Renal cortex interstitium (tissue), 11 donors: ENCODE measurements around the gene CLK1. TPM values are rescaled to one million over a fixed set of nuclear protein-coding genes. Genes with fewer than 3 reads are reported as not detected.
A peak's percentile ranks its signal among the peaks of the same experiment; 100 is the strongest.

Experiments
- DNase-seq, 11 donors: peaks; one replicate each; pipeline ENCODE4 v3.0.0-alpha.2; 2013; ENCODE audit warnings: low read depth in 9 of 11, low spot score in 4 of 11; ENCODE audit errors: extremely low read depth in 1 of 11
- polyA plus RNA-seq, 3 donors: library from polyadenylated mRNA; unstranded; fragments of 120-200 nt; gene quantifications; one replicate each; pipeline ENCODE4 v1.2.1, GENCODE V29; 2013; ENCODE audit not compliant: insufficient read length in 3 of 3

Gene CLK1
- polyA plus RNA-seq, 3 donors = 216 to 303 (median 294) TPM

DNA sequence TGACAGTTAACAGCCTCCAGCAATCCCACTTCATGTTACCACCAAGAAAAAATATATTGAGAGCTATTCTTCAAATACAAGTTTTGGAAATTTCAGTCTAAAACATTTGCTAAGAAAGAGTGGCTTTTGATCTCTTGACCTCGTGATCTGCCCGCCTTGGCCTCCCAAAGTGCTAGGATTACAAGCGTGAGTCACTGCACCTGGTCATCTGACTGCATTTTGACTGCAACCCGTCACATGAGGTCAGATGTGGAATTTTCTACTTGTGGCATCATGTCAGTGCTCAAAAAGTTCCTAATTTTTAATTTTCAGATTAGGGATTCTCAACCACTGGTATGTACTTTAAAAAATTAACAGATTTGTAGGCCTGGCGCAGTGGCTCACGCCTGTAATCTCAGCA, 9.1 kb upstream of the CLK1 start:
- DNase-seq = no peak

DNA sequence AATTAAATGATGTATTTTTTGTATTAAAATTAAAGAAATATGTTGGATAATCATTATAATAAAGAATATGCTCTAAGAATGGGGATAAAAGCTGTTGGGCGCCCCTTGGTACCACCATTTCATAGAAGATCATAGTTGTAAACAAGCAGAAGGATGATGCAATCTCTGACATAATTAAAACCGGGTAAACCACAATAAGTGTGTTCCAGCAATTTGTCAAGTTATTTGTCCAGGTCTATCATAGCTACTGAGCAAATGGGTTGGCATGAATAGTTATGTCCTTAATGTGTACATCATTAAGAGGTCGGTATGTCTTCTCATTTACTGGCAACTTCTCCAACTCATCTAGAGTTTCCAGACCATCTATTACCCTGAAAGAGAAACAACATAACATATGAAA, 6.7 kb upstream of the CLK1 start:
- DNase-seq = no peak

DNA sequence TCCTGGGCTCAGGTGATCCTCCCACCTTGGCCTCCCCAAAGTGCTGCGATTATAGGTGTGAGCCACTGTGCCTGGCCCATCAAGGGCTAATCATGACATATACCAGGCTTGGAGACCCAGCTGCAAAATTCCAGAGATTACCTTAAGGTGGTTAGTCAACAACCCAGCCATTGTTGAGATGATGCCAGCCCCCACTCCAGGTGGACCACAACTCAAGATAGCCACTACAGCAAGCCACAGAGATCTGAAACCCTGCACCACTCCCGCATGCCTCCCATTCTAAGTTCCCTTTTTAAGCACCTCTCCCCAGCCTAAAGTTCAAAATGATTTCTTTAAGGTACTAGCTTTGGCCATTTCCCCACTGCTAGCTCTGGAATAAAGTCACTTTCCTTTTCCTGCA, 4.6 kb upstream of the CLK1 start:
- no peak for DNase-seq

DNA sequence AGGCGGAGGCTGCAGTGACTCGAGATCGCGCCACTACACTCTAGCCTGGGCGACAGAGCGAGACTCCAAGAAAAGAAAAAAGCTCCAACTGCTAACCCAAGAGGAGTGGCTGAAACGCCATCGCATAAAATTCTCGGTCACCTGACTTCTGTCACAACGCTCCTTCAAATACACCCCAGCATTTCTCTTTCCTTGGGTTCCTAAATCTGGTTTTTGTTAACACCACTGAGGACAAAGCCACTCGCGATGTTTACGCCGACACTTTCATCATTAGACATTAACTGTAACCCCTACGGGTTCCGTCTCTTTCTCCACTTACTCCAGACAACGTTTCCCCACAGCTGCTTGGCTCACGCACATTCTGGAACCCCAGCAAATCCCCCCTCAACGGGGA, 679 bp downstream of the CLK1 start:
- peak in 4 of 11 donors; percentile 36 to 79 (median 52) for DNase-seq

DNA sequence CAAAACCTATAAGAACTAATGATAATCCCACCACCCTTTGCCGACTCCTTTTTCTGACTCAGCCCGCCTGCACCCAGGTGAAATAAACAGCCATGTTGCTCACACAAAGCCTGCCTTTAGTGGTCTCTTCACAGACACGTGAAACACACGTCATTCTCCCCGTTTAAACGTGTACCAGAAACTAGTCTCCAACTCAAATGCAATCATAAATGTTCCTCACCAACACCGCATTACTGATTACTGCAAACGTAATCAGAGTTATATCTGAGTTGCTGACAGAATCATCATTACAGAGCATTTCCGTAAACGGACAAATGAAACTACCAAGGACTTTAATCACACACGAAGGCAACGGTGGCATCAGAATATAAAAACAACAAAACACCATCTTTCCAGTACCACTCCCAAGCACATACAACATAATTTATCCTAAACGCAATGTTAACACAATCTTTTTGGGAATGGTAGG, 1.9 kb downstream of the CLK1 start:
- peak in 7 of 11 donors; percentile 40 to 75 (median 47) for DNase-seq

DNA sequence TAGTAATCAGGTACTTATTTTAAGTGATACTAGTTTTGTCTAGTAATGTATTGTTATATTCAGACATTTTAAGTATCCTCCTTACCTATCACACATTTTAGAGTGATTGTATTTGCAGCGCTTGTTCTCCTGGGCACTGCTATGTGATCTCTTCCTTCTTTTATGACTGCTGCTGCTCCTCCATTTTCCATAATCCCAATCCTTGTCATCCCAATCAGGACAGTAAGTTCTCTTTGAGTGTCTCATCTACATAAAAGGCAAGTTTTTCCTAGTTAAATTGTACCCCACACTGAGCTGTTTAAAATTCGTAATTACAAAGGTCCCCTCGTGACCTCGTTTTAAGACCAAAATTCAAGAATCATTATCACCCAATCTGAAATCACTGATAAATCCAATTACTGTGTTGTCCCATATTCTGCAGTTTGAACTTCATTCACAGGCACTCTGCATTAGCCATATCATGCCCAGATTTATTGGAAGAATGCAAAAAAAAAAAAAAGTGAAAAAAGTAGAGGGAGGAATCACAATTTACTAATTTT, 2.8 kb downstream of the CLK1 start:
- DNase-seq = peak in 1 of 11 donors; percentile 9

DNA sequence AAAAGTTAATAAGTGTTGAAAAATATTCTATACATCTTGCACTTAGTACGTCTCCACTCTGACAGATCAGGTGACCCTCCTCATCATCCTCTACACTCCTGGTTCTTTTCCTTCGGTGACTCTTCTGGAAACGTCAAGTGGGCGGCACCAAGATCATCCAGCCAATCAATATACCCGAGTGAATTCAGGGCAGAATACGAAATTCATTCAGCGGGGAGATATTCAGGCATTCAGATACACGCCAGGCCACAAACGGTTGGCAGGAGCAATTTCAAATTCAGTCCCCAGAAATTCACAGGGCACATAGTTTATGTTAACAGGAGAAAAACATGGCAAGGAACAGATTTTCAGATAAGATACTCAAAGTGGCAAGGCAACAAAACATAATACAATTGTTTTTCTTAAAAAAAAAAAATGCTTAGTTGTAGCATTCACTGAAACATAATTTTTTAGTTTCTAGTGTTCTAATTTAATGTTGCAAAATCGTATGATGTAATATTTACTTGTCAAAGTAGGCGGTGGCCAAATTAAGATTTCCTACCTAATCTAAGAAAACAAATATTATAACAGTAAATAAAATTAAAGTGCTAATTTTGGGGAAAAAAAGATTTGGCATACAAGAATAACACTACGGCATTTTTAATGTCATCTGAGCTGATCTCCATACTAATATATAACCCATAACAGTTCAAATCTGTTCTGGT, 4.2 kb downstream of the CLK1 start:
- DNase-seq = no peak

DNA sequence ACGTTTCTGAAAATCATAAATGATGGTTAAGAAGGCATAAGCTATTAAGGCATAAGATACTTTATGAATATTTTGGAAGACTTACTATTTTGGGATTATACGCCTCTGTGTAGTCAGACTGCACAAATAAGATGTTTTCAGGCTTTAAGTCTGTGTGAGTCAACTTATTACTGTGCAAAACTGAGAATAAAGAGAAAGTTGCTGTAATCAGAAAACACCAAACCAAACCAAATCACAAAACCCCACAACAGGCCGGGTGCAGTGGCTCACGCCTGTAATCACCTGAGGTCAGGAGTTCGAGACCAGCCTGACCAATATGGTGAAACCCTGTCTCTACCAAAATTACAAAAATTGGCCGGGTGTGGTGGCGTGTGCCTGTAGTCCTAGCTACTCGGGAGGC, 7.7 kb downstream of the CLK1 start:
- DNase-seq = no peak

DNA sequence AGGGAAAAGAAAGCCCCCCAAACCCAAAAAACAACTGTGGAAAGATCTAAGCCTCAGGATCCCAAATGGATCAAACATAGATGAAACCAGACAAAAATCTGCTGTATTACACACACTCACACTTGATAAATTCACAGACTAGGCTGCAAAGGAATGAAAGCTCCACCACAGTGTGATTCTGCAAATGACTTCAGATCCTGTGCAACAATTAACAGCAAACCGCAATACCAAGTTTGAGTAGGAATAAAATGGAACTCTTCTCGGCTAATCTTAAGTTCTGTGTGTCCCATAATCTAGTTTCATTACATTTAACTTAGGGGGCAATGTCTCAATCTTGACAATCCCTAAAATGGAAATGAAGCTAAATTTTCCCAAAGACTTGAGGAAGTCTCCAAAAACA, 11.9 kb downstream of the CLK1 start:
- DNase-seq = no peak

DNA sequence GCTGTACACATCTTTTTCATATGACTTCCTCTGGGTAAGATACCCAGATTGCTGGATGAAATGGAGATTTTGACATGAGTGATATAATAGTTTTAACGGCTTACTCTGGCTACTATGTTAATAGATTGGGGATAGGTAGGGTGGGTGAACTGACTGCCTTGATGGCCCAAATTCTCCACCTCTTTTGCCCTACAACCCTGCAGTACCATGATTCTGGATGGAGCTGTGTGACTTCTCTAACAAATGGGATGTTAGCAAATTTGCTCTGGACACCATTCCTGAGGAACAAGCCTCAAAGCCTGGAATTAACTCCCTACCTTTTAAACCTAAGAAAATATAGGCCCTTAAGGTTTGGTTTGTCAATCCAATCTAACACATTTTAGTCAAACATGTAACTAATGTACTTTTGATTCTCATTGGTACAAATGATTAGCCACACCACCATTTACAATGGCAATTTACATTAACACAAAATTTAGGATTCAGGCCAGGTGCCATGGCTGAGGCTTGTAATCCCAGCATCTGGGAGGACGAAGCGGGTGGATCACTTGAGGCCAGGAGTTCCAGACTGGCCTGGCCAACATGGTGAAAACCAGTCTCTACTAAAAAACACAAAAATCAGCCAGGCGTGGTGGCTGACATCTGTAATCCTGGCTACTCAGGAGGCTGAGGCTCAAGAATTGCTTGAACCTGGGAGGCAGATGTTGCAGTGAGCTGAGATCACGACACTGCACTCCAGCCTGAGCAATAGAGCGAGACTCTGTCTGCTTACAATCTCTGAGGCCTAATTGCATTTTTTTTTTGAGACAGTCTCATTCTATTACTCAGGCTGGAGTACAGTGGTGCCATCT, 12.8 kb downstream of the CLK1 start:
- no peak for DNase-seq

DNA sequence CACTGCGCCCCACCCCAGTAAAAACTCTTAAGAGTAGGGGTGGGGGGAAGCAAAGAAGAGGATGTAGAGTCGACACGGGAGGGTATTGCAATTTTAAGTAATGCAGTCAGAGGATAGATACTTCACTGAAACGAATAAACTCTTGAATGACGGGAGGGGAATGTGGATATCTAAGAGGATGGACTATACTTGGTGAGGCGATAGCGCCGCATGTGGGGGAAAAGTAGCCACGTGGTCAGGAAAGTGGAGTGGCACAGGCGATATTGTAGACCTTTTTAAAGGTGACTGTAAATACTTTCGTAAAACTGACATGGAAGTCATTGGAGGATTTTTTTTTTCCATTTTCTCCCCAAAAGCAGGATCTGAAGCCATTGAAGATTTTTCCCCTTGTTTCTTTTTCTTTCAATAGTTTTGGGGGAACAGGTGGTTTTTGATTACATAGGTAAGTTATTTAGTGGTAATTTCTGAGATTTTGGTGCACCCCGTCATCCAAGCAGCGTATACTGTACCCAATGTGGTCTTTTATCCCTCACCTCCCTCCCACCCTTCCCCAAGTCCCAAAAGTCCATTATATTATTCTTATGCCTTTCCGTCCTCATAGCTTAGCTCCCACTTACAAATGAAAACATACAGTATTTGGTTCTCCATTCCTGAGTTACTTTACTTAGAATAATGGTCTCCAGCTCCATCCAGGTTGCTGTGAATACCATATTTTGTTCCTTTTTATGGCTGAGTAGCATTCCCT, 13.8 kb downstream of the CLK1 start:
- DNase-seq = no peak

DNA sequence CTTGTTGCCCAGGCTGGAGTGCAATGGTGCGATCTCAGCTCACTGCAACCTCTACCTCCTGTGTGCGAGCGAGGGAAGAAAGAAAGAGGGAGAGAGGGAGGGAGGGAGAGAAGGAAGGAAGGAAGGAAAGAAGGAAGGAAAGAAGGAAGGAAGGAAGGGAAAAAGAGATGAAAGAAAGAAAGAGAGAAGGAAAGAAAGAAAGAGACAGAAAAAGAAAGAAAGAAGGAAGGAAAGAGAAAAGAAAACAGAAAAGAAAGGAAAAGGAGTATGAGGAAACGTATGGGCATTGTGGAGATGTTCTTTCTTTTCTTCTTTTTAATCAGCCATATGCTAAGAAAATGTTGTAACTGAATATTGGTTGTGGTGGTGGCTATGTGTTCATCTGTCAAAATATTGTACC, 16.5 kb downstream of the CLK1 start:
- no peak for DNase-seq

DNA sequence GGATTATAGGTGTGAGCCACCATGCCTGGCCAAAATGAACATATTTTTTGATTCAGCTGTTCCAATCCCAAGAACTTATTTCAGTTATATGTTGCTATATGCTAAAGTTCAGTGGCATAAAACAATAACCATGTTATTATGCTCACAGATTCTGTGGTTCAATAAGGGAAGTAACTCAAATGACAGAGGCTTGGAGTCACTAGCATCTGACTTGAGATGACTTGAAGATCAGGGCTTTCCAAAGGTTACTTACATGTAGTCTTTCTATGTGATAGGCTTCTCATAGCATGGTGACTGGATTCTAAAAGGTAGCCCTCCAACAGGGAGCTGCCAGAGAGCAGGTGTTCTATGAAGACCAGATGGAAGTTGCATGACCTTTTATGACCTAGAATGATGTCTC, 17.2 kb downstream of the CLK1 start:
- DNase-seq = no peak

DNA sequence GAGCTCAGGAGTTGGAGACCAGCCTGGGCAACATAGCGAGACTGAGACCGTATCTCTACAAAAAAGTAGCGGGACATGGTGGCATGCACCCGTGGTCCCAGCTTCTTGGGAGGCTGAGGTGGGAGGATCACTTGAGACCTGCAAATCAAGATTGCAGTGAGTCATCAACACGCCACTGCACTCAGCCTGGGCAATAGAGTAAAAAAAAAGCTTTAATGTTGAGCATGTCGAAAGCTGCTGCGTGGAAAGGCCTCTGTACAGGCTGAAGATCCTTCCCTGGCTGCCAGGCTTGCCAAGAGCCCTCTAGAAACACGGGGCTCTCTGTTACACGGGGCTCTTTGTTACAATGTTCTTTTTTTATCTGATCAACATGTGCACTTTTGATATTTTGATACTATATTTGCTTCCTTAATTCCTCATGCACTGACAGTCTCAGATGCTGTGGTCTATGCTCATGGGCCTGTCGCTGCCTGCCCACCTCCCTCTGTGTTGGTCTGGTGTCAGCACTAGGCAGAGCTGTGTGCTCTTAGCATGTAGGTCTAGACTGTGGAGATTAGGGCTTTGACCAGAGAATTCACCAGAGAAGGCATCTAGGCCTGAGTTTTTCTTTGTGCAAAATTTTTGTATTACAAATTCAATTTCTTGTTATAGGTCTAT, 18.7 kb downstream of the CLK1 start:
- no peak for DNase-seq

DNA sequence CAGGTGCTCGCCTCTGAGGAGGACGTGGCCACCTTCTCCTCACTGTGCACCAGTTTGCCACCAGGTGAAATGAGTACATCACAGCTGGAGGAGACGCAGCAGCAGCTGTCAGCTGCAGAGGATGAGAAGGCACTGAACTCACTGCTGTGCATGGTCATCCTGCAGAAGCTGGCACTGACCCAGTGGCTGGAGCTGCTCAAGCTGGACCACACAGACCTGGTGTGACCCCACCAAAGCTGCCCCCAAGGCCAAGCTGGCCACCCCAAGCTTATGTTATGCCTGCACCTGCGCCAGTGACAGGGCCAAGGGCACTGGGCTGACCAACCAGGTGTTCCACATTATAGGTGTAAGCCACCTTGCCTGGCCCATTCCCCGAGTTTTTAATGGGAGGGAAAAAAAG, 19.3 kb downstream of the CLK1 start:
- DNase-seq = no peak

DNA sequence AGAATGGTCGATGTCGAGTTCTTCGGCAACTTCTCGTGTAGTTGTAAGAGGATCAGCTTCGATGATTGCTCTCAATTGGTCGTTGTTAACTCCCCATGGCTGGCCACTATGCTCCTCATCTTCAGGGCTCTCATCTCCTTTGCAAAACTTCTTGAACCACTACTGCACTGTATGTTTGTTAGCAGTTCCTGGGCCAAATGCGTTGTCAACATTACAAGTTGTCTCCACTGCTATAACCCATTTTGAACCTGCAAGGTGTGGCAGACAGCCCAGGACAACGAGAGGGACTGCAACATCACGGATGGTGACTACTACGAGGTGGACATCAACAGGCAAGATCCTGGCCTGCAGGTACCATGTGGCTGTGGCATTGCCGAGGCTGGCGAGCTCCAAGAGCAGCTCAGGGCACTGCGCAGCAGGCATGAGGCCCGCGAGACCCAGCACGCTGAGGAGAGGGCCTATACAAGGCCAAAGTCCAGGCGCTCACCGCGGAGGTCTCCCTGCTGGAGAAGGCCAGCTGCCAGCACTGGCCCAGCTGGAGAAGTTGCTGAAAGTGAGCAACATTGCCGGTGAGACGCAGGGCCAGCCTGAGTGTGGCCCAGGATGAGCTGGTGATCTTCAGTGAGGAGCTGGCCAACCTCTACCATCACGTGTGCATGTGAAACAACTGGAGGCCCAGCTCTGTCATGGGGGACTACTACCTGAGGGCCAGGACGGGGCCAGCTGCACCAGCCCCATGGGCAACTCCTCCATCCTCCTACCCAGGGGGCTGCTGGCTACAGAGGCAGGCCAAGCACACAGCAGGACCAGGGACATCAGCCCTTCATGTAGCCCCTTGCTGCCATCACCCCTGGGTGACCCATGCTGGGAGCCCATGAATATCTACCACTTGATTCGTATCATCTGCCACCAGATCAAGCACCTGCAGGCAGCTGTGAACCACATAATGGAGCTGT, 20.2 kb downstream of the CLK1 start:
- no peak for DNase-seq

DNA sequence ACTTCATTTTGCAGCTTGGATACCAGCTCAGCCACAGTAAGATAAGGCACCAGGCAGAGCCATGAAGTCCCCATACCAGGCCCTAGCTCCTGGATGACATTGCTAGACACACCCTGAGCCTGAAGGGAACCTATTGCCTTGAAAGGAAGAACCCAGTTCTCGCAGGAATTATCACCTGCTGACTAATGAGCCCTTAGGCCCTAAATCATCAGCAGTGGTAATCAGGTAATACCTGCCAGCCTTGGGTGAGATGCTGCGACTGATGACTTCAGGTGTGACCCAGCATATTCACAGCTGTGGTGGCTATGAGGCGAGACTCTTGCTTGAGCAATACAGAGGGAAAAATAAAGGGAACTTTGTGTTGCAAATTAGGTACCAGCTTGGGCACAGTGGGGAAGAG, 24.9 kb downstream of the CLK1 start:
- DNase-seq = no peak

DNA sequence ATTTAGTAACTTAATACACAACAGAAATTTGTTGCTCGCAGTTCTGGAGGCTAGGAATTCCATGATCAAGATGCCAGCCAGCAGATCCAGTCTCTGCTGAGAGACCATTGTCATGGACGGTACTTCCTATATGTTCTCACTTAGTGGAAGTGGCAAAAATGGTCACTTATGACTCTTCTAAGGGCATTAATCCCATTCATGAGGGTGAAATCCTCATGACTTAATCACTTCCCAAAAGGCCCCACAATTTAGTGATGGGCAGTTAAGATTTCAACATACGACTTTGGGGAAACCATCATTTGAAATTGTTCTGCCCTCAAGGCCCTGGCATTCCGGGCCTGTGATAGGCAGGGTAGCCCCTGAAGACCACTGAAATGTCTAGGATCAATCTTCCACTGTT, 29.8 kb downstream of the CLK1 start:
- no peak for DNase-seq
